HEK293 (cell line): ENCODE data around the gene PPFIA1.
"Not testable (repeated sequence)": the region's sequence is repeated elsewhere in the genome, so short reads cannot be mapped to it uniquely, and the experiment has no call there.

Experiments
- CTCF ChIA-PET: fragments of 350-600 bp; formaldehyde crosslinking; extraction: SDS; loops from one replicate; lab custom pipeline; 2021; ENCODE audit warnings: antibody characterized with exemption; lab: Yijun Ruan, JAX
- POLR2A ChIA-PET: fragments of 300-600 bp; formaldehyde crosslinking; extraction: SDS; loops from one replicate; lab custom pipeline; 2020; ENCODE audit warnings: antibody characterized with exemption, inconsistent platforms; lab: Yijun Ruan, JAX
- H3K27ac ChIP-seq: fragments of 200-500 bp; sonication (Bioruptor generic); 2 replicates; pipeline ENCODE4 v1.5.1; 2014; ENCODE audit warnings: low read depth, low read length, control low read depth, inconsistent platforms; ENCODE audit errors: extremely low read depth
- H3K36me3 ChIP-seq, 2 experiments: fragments of 200-500 bp in 1 of 2; sonication (Bioruptor generic) in 1 of 2; 1 replicate in 1 of 2; 2 replicates in 1 of 2; pipeline ENCODE4 v1.5.1; 2014 to 2017; ENCODE audit warnings: inconsistent platforms in 2 of 2, low read length in 2 of 2; ENCODE audit not compliant: control insufficient read depth in 2 of 2, insufficient read depth in 1 of 2
- H3K4me1 ChIP-seq: fragments of 200-500 bp; sonication (Bioruptor generic); 2 replicates; pipeline ENCODE4 v1.5.1; 2014; ENCODE audit warnings: mild to moderate bottlenecking, low read length, inconsistent platforms; ENCODE audit not compliant: control insufficient read depth, insufficient read depth
- H3K4me3 ChIP-seq: 2 replicates; pipeline ENCODE4 v1.5.1; 2011; ENCODE audit warnings: low read depth, mild to moderate bottlenecking, control low read depth, low read length, moderate library complexity
- H3K9me3 ChIP-seq: fragments of 200-500 bp; sonication (Bioruptor generic); 2 replicates; pipeline ENCODE4 v1.5.1; 2014; ENCODE audit warnings: low read depth, low read length, inconsistent platforms; ENCODE audit not compliant: control insufficient read depth, insufficient read depth
- GLIS1 ChIP-seq: fragments of 450-650 bp; formaldehyde crosslinking; IDR thresholded peaks from 2 replicates; pipeline ENCODE4 v1.5.1; 2016; ENCODE audit warnings: missing biosample characterization, missing genetic modification characterization
- KLF1 ChIP-seq: fragments of 450-650 bp; formaldehyde crosslinking; IDR thresholded peaks from 2 replicates; pipeline ENCODE4 v1.5.1; 2016; ENCODE audit warnings: missing biosample characterization, missing genetic modification characterization
- KLF8 ChIP-seq: fragments of 450-650 bp; formaldehyde crosslinking; IDR thresholded peaks from 2 replicates; pipeline ENCODE4 v1.5.1; 2016; ENCODE audit warnings: missing biosample characterization, missing genetic modification characterization
- PRDM1 ChIP-seq: fragments of 450-650 bp; formaldehyde crosslinking; IDR thresholded peaks from 2 replicates; pipeline ENCODE4; 2016; ENCODE audit warnings: missing biosample characterization, missing genetic modification characterization
- SCRT2 ChIP-seq: fragments of 450-650 bp; formaldehyde crosslinking; IDR thresholded peaks from 2 replicates; pipeline ENCODE4 v1.5.1; 2016; ENCODE audit warnings: missing biosample characterization, missing genetic modification characterization
- ZBTB1 ChIP-seq: fragments of 450-650 bp; formaldehyde crosslinking; IDR thresholded peaks from 2 replicates; pipeline ENCODE4 v1.5.1; 2016; ENCODE audit warnings: missing biosample characterization, missing genetic modification characterization
- ZBTB7A ChIP-seq: fragments of 450-650 bp; formaldehyde crosslinking; IDR thresholded peaks from 2 replicates; pipeline ENCODE4 v1.5.1; 2016; ENCODE audit warnings: low read depth, missing biosample characterization, missing genetic modification characterization
- ZFP69B ChIP-seq: fragments of 450-650 bp; formaldehyde crosslinking; IDR thresholded peaks from 2 replicates; pipeline ENCODE4 v1.5.1; 2016; ENCODE audit warnings: missing biosample characterization, missing genetic modification characterization
- ZNF157 ChIP-seq: fragments of 450-650 bp; formaldehyde crosslinking; IDR thresholded peaks from 2 replicates; pipeline ENCODE4 v1.5.1; 2016; ENCODE audit warnings: missing biosample characterization, missing genetic modification characterization
- ZNF2 ChIP-seq: fragments of 450-650 bp; formaldehyde crosslinking; IDR thresholded peaks from 2 replicates; pipeline ENCODE4 v1.5.1; 2016; ENCODE audit warnings: missing biosample characterization, missing genetic modification characterization
- ZNF211 ChIP-seq: fragments of 450-650 bp; formaldehyde crosslinking; IDR thresholded peaks from 2 replicates; pipeline ENCODE4 v1.5.1; 2016; ENCODE audit warnings: low read depth, missing biosample characterization, missing genetic modification characterization
- ZNF214 ChIP-seq: fragments of 450-650 bp; formaldehyde crosslinking; IDR thresholded peaks from 2 replicates; pipeline ENCODE4 v1.5.1; 2017; ENCODE audit warnings: missing biosample characterization, mild to moderate bottlenecking, missing genetic modification characterization, borderline replicate concordance
- ZNF23 ChIP-seq: fragments of 450-650 bp; formaldehyde crosslinking; IDR thresholded peaks from 2 replicates; pipeline ENCODE4 v1.5.1; 2016; ENCODE audit warnings: missing biosample characterization, missing genetic modification characterization, borderline replicate concordance
- ZNF311 ChIP-seq: fragments of 450-650 bp; formaldehyde crosslinking; IDR thresholded peaks from 2 replicates; pipeline ENCODE4 v1.5.1; 2017; ENCODE audit warnings: missing biosample characterization, missing genetic modification characterization, borderline replicate concordance
- ZNF324 ChIP-seq: fragments of 450-650 bp; formaldehyde crosslinking; IDR thresholded peaks from 2 replicates; pipeline ENCODE4 v1.5.1; 2016; ENCODE audit warnings: missing biosample characterization, missing genetic modification characterization
- ZNF521 ChIP-seq: fragments of 450-650 bp; formaldehyde crosslinking; IDR thresholded peaks from 2 replicates; pipeline ENCODE4 v1.5.1; 2017; ENCODE audit warnings: missing biosample characterization, mild to moderate bottlenecking, missing genetic modification characterization
- ZNF623 ChIP-seq: fragments of 450-650 bp; formaldehyde crosslinking; IDR thresholded peaks from 2 replicates; pipeline ENCODE4 v1.5.1; 2016; ENCODE audit warnings: missing biosample characterization, missing genetic modification characterization
- ZNF654 ChIP-seq: fragments of 450-650 bp; formaldehyde crosslinking; IDR thresholded peaks from 2 replicates; pipeline ENCODE4 v1.5.1; 2016; ENCODE audit warnings: low read depth, missing biosample characterization, missing genetic modification characterization
- ZNF658 ChIP-seq: fragments of 450-650 bp; formaldehyde crosslinking; IDR thresholded peaks from 2 replicates; pipeline ENCODE4; 2016; ENCODE audit warnings: missing biosample characterization, missing genetic modification characterization
- ZNF660 ChIP-seq: fragments of 450-650 bp; IDR thresholded peaks from 2 replicates; pipeline ENCODE4 v1.5.1; 2018; ENCODE audit warnings: missing biosample characterization, mild to moderate bottlenecking, missing genetic modification characterization
- ZNF664 ChIP-seq: fragments of 450-650 bp; formaldehyde crosslinking; IDR thresholded peaks from 2 replicates; pipeline ENCODE4 v1.5.1; 2016; ENCODE audit warnings: missing biosample characterization, missing genetic modification characterization
- TF ChIP-seq, protein P1 (sequence below): fragments of 450-650 bp; formaldehyde crosslinking; IDR thresholded peaks from 2 replicates; pipeline ENCODE4 v1.5.1; 2016; ENCODE audit warnings: missing biosample characterization, missing genetic modification characterization
- TF ChIP-seq, protein P2 (sequence below): fragments of 450-650 bp; formaldehyde crosslinking; IDR thresholded peaks from 2 replicates; pipeline ENCODE4 v1.5.1; 2017; ENCODE audit warnings: missing biosample characterization, missing genetic modification characterization
- TF ChIP-seq, protein P3 (sequence below): fragments of 450-650 bp; formaldehyde crosslinking; IDR thresholded peaks from 2 replicates; pipeline ENCODE4 v1.5.1; 2016; ENCODE audit warnings: missing biosample characterization, missing genetic modification characterization
- TF ChIP-seq, protein P4 (sequence below): fragments of 450-650 bp; formaldehyde crosslinking; IDR thresholded peaks from 2 replicates; pipeline ENCODE4 v1.5.1; 2016; ENCODE audit warnings: missing biosample characterization, missing genetic modification characterization

The PPFIA1 gene

DNA sequence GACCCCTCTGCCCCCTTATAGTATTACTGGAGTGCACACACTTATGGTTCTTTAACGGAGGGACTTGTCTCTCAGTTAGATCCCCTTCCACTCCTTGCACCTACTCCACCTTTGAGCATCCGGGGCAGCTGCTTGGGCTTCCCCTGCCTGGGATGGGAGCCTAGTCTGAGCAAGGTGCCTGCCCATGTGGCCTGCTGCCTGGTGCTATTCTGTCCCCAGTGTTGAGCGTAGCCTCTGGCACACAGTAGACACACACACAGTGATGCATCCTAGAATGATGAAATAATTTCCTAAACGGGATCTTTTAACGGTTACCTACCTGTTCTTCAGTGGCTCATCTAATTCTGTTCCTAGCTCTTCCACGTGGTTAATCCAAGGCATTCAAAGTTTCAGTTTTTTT is 22.4 kb downstream of the PPFIA1 start:
- H3K9me3 ChIP-seq = no peaks in the 10 kb centered on the region
- TF ChIP-seq KLF1 (tag by site-specific recombination) (no peak), ZNF324 (tag by site-specific recombination) (no peak), ZNF623 (no peak), ZNF157 (tag by site-specific recombination) (no peak), ZNF23 (tag by site-specific recombination) (no peak), ZNF521 (tag by site-specific recombination) (no peak), ZNF654 (tag by site-specific recombination) (no peak), ZFP69B (tag by site-specific recombination) (no peak), SCRT2 (tag by site-specific recombination) (no peak), PRDM1 (tag by site-specific recombination) (no peak), ZNF660 (tag by site-specific recombination) (no peak), ZNF311 (tag by site-specific recombination) (no peak), ZNF214 (no peak), ZNF211 (tag by site-specific recombination) (no peak)
- TF ChIP-seq, protein P1, sequence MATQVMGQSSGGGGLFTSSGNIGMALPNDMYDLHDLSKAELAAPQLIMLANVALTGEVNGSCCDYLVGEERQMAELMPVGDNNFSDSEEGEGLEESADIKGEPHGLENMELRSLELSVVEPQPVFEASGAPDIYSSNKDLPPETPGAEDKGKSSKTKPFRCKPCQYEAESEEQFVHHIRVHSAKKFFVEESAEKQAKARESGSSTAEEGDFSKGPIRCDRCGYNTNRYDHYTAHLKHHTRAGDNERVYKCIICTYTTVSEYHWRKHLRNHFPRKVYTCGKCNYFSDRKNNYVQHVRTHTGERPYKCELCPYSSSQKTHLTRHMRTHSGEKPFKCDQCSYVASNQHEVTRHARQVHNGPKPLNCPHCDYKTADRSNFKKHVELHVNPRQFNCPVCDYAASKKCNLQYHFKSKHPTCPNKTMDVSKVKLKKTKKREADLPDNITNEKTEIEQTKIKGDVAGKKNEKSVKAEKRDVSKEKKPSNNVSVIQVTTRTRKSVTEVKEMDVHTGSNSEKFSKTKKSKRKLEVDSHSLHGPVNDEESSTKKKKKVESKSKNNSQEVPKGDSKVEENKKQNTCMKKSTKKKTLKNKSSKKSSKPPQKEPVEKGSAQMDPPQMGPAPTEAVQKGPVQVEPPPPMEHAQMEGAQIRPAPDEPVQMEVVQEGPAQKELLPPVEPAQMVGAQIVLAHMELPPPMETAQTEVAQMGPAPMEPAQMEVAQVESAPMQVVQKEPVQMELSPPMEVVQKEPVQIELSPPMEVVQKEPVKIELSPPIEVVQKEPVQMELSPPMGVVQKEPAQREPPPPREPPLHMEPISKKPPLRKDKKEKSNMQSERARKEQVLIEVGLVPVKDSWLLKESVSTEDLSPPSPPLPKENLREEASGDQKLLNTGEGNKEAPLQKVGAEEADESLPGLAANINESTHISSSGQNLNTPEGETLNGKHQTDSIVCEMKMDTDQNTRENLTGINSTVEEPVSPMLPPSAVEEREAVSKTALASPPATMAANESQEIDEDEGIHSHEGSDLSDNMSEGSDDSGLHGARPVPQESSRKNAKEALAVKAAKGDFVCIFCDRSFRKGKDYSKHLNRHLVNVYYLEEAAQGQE (tag by site-specific recombination) = no peak
- H3K4me1 ChIP-seq = no peaks in the 10 kb centered on the region
- H3K27ac ChIP-seq = no peak overlapping the region
- H3K4me3 ChIP-seq = no peak overlapping the region
- H3K36me3 ChIP-seq = peaks cover 0 to 64% of the 10 kb centered on the region in 2 experiments; a peak in 2 of 3 replicates
- CTCF ChIA-PET = no interaction called here
- POLR2A ChIA-PET = no interaction called here

DNA sequence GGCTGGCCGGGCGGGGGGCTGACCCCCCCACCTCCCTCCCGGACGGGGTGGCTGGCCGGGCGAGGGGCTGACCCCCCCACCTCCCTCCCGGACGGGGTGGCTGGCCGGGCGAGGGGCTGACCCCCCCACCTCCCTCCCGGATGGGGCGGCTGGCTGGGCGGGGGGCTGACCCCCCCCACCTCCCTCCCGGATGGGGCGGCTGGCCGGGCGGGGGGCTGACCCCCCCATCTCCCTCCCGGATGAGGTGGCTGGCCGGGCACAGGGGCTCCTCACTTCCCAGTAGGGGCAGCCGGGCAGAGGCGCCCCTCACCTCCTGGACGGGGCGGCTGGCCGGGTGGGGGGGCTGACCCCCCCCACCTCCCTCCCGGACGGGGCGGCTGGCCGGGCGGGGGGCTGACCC is 24.7 kb downstream of the PPFIA1 start:
- H3K9me3 ChIP-seq, H3K27ac ChIP-seq, H3K4me1 ChIP-seq, CTCF ChIA-PET, H3K4me3 ChIP-seq, POLR2A ChIA-PET: not testable (repeated sequence)
- H3K36me3 ChIP-seq = peaks cover 0 to 68% of the 10 kb centered on the region in 2 experiments; a peak in 2 of 3 replicates

DNA sequence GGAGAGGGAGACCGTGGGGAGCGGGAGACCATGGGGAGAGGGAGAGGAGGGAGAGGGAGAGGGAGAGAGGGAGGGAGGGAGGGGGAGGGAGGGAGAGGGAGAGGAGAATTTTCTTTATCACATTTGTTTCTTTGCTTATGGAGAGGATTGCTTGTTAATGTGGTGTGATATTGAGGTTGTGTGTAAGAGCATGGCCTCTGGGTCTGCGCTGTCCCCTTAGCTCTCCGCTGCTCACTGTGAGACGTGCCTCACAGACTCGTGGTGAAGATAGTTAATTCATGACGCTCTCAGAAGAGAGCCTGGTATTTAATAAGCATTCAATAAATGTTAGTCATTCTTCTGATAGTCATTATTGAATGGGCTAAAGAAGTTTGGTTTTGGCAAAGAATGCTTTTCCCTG is 26.2 kb downstream of the PPFIA1 start:
- Histone ChIP-seq H3K4me3 (no peak overlapping the region), H3K27ac (no peak overlapping the region), H3K4me1 (no peaks in the 10 kb centered on the region), H3K9me3 (no peaks in the 10 kb centered on the region), H3K36me3 (peaks cover 0 to 57% of the 10 kb centered on the region in 2 experiments; a peak in 2 of 3 replicates)
- ChIA-PET CTCF (no interaction called here), POLR2A (no interaction called here)
- TF ChIP-seq ZNF2 (tag by site-specific recombination) (no peak), ZBTB1 (no peak), KLF8 (no peak), GLIS1 (tag by site-specific recombination) (no peak), ZNF658 (tag by site-specific recombination) (no peak), ZNF654 (tag by site-specific recombination) (no peak), ZBTB7A (tag by site-specific recombination) (no peak), ZNF664 (no peak)
- TF ChIP-seq, protein P2, sequence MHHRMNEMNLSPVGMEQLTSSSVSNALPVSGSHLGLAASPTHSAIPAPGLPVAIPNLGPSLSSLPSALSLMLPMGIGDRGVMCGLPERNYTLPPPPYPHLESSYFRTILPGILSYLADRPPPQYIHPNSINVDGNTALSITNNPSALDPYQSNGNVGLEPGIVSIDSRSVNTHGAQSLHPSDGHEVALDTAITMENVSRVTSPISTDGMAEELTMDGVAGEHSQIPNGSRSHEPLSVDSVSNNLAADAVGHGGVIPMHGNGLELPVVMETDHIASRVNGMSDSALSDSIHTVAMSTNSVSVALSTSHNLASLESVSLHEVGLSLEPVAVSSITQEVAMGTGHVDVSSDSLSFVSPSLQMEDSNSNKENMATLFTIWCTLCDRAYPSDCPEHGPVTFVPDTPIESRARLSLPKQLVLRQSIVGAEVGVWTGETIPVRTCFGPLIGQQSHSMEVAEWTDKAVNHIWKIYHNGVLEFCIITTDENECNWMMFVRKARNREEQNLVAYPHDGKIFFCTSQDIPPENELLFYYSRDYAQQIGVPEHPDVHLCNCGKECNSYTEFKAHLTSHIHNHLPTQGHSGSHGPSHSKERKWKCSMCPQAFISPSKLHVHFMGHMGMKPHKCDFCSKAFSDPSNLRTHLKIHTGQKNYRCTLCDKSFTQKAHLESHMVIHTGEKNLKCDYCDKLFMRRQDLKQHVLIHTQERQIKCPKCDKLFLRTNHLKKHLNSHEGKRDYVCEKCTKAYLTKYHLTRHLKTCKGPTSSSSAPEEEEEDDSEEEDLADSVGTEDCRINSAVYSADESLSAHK (tag by site-specific recombination) = no peak
- TF ChIP-seq, protein P3, sequence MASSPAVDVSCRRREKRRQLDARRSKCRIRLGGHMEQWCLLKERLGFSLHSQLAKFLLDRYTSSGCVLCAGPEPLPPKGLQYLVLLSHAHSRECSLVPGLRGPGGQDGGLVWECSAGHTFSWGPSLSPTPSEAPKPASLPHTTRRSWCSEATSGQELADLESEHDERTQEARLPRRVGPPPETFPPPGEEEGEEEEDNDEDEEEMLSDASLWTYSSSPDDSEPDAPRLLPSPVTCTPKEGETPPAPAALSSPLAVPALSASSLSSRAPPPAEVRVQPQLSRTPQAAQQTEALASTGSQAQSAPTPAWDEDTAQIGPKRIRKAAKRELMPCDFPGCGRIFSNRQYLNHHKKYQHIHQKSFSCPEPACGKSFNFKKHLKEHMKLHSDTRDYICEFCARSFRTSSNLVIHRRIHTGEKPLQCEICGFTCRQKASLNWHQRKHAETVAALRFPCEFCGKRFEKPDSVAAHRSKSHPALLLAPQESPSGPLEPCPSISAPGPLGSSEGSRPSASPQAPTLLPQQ (tag by site-specific recombination) = no peak
- TF ChIP-seq, protein P4, sequence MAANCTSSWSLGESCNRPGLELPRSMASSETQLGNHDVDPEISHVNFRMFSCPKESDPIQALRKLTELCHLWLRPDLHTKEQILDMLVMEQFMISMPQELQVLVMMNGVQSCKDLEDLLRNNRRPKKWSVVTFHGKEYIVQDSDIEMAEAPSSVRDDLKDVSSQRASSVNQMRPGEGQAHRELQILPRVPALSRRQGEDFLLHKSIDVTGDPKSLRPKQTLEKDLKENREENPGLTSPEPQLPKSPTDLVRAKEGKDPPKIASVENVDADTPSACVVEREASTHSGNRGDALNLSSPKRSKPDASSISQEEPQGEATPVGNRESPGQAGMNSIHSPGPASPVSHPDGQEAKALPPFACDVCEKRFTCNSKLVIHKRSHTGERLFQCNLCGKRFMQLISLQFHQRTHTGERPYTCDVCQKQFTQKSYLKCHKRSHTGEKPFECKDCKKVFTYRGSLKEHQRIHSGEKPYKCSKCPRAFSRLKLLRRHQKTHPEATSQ (tag by site-specific recombination) = no peak
